Measurements from ENCODE around the gene GALNT2.

DNA sequence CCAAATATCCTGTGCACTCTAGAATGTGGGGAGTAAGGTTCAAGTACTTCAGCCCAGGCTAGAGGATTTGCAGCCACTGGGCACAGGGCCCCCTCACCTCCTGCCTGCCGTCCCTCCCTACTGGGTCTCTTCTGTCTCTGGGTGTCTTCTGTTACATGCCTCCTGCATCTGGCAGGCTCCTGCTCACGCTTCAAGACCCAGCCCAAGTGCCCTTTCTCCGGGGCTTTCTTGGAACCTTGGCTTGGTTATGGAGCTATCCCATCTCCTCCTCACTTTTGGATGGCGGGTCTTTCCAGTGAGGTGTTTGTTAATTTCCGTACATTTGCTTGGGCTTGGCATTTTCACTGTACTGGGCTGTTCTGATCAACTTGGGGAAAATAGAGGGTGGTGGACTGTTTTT is 129.0 kb downstream of the GALNT2 start:
- TF ChIP-seq POLR2AphosphoS5 (IDR thresholded peaks at IDR 0.05) (no peak), POLR2A (IDR thresholded peaks at IDR 0.05) (no peak)
- TF ChIP-seq, protein P1, sequence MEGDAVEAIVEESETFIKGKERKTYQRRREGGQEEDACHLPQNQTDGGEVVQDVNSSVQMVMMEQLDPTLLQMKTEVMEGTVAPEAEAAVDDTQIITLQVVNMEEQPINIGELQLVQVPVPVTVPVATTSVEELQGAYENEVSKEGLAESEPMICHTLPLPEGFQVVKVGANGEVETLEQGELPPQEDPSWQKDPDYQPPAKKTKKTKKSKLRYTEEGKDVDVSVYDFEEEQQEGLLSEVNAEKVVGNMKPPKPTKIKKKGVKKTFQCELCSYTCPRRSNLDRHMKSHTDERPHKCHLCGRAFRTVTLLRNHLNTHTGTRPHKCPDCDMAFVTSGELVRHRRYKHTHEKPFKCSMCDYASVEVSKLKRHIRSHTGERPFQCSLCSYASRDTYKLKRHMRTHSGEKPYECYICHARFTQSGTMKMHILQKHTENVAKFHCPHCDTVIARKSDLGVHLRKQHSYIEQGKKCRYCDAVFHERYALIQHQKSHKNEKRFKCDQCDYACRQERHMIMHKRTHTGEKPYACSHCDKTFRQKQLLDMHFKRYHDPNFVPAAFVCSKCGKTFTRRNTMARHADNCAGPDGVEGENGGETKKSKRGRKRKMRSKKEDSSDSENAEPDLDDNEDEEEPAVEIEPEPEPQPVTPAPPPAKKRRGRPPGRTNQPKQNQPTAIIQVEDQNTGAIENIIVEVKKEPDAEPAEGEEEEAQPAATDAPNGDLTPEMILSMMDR (IDR thresholded peaks at IDR 0.05): no peak
